HepG2 (cell line): ENCODE results near the gene NREP. TPM values are rescaled to one million over a fixed set of nuclear protein-coding genes. Genes with fewer than 3 reads are reported as not detected.

Experiments used
- ATAC-seq: fragments of 200-7000 bp; cut with Tn5 transposase; 3 replicates; pipeline ENCODE4 v1.9.1; 2020; ENCODE audit warnings: mild to moderate bottlenecking, moderate library complexity
- BruUV-seq: library from RNA; stranded (reverse); fragments of 400-500 nt; replicated peaks from 2 replicates; lab custom pipeline; 2021; lab: Mats Ljungman, UMichigan
- CTCF ChIA-PET: fragments of 300-600 bp; formaldehyde crosslinking; extraction: SDS; loops from one replicate; lab custom pipeline; 2021; ENCODE audit warnings: low total read pairs, inconsistent platforms, low intra/inter-chr PET ratio; lab: Yijun Ruan, JAX
- POLR2A ChIA-PET: fragments of 350-600 bp; sonication (Branson Sonifier 250); formaldehyde crosslinking; loops from one replicate; lab custom pipeline; 2020; ENCODE audit warnings: antibody characterized with exemption, inconsistent platforms; lab: Yijun Ruan, JAX
- DNase-seq: peaks from one replicate; pipeline ENCODE4 v3.0.0-alpha.2; 2015; ENCODE audit warnings: low spot score
- FAIRE-seq: peaks from 3 replicates; lab custom pipeline; 2011; peaks lifted over from hg19 to GRCh38; lab: Jason Lieb, UNC
- H2AFZ ChIP-seq: one replicate; pipeline ENCODE4 v1.6.1; 2011; ENCODE audit warnings: low read length, inconsistent platforms
- H3K27ac ChIP-seq: fragments of 300-600 bp; 3 replicates; pipeline ENCODE4 v1.8.0; 2011; ENCODE audit warnings: mixed run types, mild to moderate bottlenecking, mixed read lengths, low read length, inconsistent platforms; ENCODE audit not compliant: insufficient read depth; ENCODE audit errors: extremely low read length
- H3K27me3 ChIP-seq, 2 experiments: fragments of 200-600 bp in 1 of 2; 2 replicates in 1 of 2; 3 replicates in 1 of 2; pipeline versions ENCODE4 v1.6.0 to v1.8.0; 2011; ENCODE audit warnings: low read length in 2 of 2, mild to moderate bottlenecking in 2 of 2, moderate library complexity in 2 of 2, inconsistent platforms in 1 of 2; ENCODE audit not compliant: insufficient read depth in 2 of 2, control insufficient read depth in 1 of 2
- H3K36me3 ChIP-seq, 2 experiments: fragments of 200-600 bp in 1 of 2; replicated peaks in 1 of 2; 2 replicates in 1 of 2; 3 replicates in 1 of 2; pipeline versions ENCODE4 v1.5.1 to v1.8.0; 2011; ENCODE audit warnings: low read length in 2 of 2, inconsistent platforms in 1 of 2; ENCODE audit not compliant: insufficient read depth in 2 of 2, control insufficient read depth in 1 of 2
- H3K4me1 ChIP-seq: 2 replicates; pipeline ENCODE4 v1.5.1; 2012; ENCODE audit warnings: low read length, inconsistent platforms; ENCODE audit not compliant: insufficient read depth
- H3K4me2 ChIP-seq: 2 replicates; pipeline ENCODE4 v1.6.0; 2011; ENCODE audit warnings: low read depth, low read length, inconsistent platforms
- H3K4me3 ChIP-seq, 3 experiments: fragments of 200-600 bp in 1 of 3; sonication (generic), shearing (Covaris generic) in 1 of 3; replicated peaks in 1 of 3; 2 replicates each; pipeline ENCODE4 v1.5.1; 2011 to 2016; ENCODE audit warnings: low read length in 3 of 3, inconsistent platforms in 2 of 3, low read depth in 2 of 3, mild to moderate bottlenecking in 2 of 3, control low read depth in 1 of 3, mixed read lengths in 1 of 3; ENCODE audit not compliant: insufficient read depth in 1 of 3
- H3K79me2 ChIP-seq: one replicate; pipeline ENCODE4 v1.6.1; 2011; ENCODE audit warnings: low read length, inconsistent platforms; ENCODE audit not compliant: insufficient read depth
- H3K9ac ChIP-seq: 2 replicates; pipeline ENCODE4 v1.6.0; 2011; ENCODE audit warnings: mild to moderate bottlenecking, low read depth, low read length, inconsistent platforms; ENCODE audit not compliant: insufficient read depth
- H3K9me3 ChIP-seq: 2 replicates; pipeline ENCODE4 v1.5.1; 2012; ENCODE audit warnings: mild to moderate bottlenecking, low read length
- H4K20me1 ChIP-seq: 2 replicates; pipeline ENCODE4 v1.6.0; 2011; ENCODE audit warnings: inconsistent platforms, mild to moderate bottlenecking, low read length, moderate library complexity; ENCODE audit not compliant: insufficient read depth
- ATF7-NPFF ChIP-seq: sonication (generic); formaldehyde crosslinking; IDR thresholded peaks from 2 replicates; pipeline ENCODE4 v1.8.1; 2023; ENCODE audit warnings: mild to moderate bottlenecking, low read depth, missing genetic modification reagents, moderate library complexity
- ELK4 ChIP-seq: sonication (generic); formaldehyde crosslinking; IDR thresholded peaks from 2 replicates; pipeline ENCODE4 v1.9.0; 2021; ENCODE audit warnings: missing genetic modification reagents, borderline replicate concordance
- FOXJ3 ChIP-seq: sonication (generic); formaldehyde crosslinking; IDR thresholded peaks from 2 replicates; pipeline ENCODE4 v1.4.0; 2020; ENCODE audit warnings: missing genetic modification reagents, mild to moderate bottlenecking, borderline replicate concordance
- FOXO1 ChIP-seq: sonication (generic); formaldehyde crosslinking; IDR thresholded peaks from 2 replicates; pipeline ENCODE4 v1.4.0; 2020; ENCODE audit warnings: missing genetic modification reagents
- GATAD2A ChIP-seq: IDR thresholded peaks from 2 replicates; pipeline ENCODE4 v1.6.1; 2016
- GFI1 ChIP-seq: sonication (generic); formaldehyde crosslinking; IDR thresholded peaks from 2 replicates; pipeline ENCODE4 v1.5.0; 2020; ENCODE audit warnings: missing genetic modification reagents, mild to moderate bottlenecking, borderline replicate concordance
- MIXL1 ChIP-seq: IDR thresholded peaks from 2 replicates; pipeline ENCODE4 v1.6.1; 2016
- MTA1 ChIP-seq: sonication (generic); formaldehyde crosslinking; IDR thresholded peaks from 2 replicates; pipeline ENCODE4 v1.4.0; 2020; ENCODE audit warnings: missing genetic modification reagents, mild to moderate bottlenecking, borderline replicate concordance
- NFE2L2 ChIP-seq: fragments of 150-350 bp; IDR thresholded peaks from 2 replicates; pipeline ENCODE4 v1.6.1; 2014; ENCODE audit warnings: low read length
- PPARG ChIP-seq: conservative IDR thresholded peaks from 2 replicates; pipeline ENCODE4 v1.6.1; 2016; ENCODE audit warnings: missing biosample characterization, missing genetic modification reagents
- U2AF2 ChIP-seq: fragments of 200-400 bp; formaldehyde crosslinking; IDR thresholded peaks from 2 replicates; pipeline ENCODE4 v1.6.1; 2017; ENCODE audit warnings: low read depth, mild to moderate bottlenecking, low read length
- ZFP36L2 ChIP-seq: sonication (generic); formaldehyde crosslinking; IDR thresholded peaks from 2 replicates; pipeline ENCODE4 v1.4.0; 2020; ENCODE audit warnings: missing genetic modification reagents
- ZNF24 ChIP-seq: fragments of 450-650 bp; IDR thresholded peaks from 2 replicates; pipeline ENCODE4 v1.6.1; 2017; ENCODE audit warnings: antibody characterized with exemption, mild to moderate bottlenecking
- ZNF281 ChIP-seq: sonication (generic); formaldehyde crosslinking; IDR thresholded peaks from 2 replicates; pipeline ENCODE4 v1.4.0; 2020; ENCODE audit warnings: missing genetic modification reagents, borderline replicate concordance
- ZNF766 ChIP-seq: sonication (generic); formaldehyde crosslinking; IDR thresholded peaks from 2 replicates; pipeline ENCODE4 v1.5.0; 2020; ENCODE audit warnings: missing genetic modification reagents, borderline replicate concordance
- WGBS: methylation state at CpG from one replicate; pipeline ENCODE4 v1.1.6; 2017; ENCODE audit warnings: low lambda C conversion rate; 5-methylcytosine and 5-hydroxymethylcytosine counted together
- in situ Hi-C: cut with HindIII; loops from 2 replicates; pipeline ENCODE4 v1.10.0; 2017; ENCODE audit warnings: low pct_unique_long_range_greater_than_20kb; ENCODE audit not compliant: extremely low pct_ligation_motif_present
- intact Hi-C: fragments of 100-400 bp; cut with micrococcal nuclease; formaldehyde crosslinking; loops from one replicate; pipeline ENCODE4 v1.10.0; 2022; ENCODE audit not compliant: unreplicated experiment
- polyA plus RNA-seq, 8 experiments: library from polyadenylated mRNA; depleted of rRNA in 3 of 8; stranded (reverse) in 7 of 8; unstranded in 1 of 8; fragments of >200 nt; fragmentation: Illumina TruSeq in 4 of 8; extraction: Trizol in 4 of 8; gene quantifications; 2 replicates each; pipeline versions ENCODE4 v1.2.1 to v1.2.3, GENCODE V29; 2011 to 2016; ENCODE audit warnings: low read depth in 4 of 8, missing spikeins in 1 of 8, mixed read lengths in 1 of 8; ENCODE audit not compliant: insufficient read depth in 1 of 8
- total RNA-seq, 5 experiments: library from RNA; depleted of rRNA; stranded (reverse); fragments of >200 nt; fragmentation: Illumina TruSeq; extraction: Trizol; gene quantifications; 2 replicates each; pipeline ENCODE4 v1.2.3, GENCODE V29; 2016; ENCODE audit warnings: low read depth in 1 of 5

Gene NREP
- total and polyA plus RNA-seq, 2 of the 13 experiments (the other 11 are each of a cell fraction or from before 2014, with no cell fraction given), result 40.5 to 102 TPM

GRCh38 chr5:111776913-111777781 is 20.2 kb upstream of the NREP start (continued):
- no peak for TF ChIP-seq MIXL1
- 0 out of 2 replicates have a peak, but pooled peaks have one; percentile 18 for TF ChIP-seq PPARG (CRISPR knock-in tag)
- TF ChIP-seq, all 625 proteins: peak for 8

- WGBS, result 80% methylated on average over 2 of the region's 2 CpGs
- in situ Hi-C loops (no loop called here), intact Hi-C loops (no loop called here)
- Histone ChIP-seq H3K79me2 (no peaks in the 10 kb centered on the region), H3K4me2 (no peak overlapping the region), H3K36me3 (no peaks in the 10 kb centered on the region), H3K4me3 (no peak overlapping the region), H3K27ac (no peak overlapping the region), H3K4me1 (peaks cover 29% of the 10 kb centered on the region), H3K27me3 (0 out of 5 replicates have a peak, but pooled peaks cover 0 to 3% of the 10 kb centered on the region in 2 experiments), H3K9ac (no peak overlapping the region), H2AFZ (no peak overlapping the region), H3K9me3 (no peaks in the 10 kb centered on the region), H4K20me1 (no peaks in the 10 kb centered on the region)
- POLR2A ChIA-PET, result no interaction called here
- ATAC-seq, result no peak
- no peak for FAIRE-seq
- no TSS peak for BruUV-seq
- no peak for DNase-seq
- CTCF ChIA-PET, result no interaction called here
- TF ChIP-seq ZNF281 (no peak), ATF7-NPFF (CRISPR knock-in tag) (no peak), FOXJ3 (CRISPR knock-in tag) (no peak), GATAD2A (no peak), NFE2L2 (no peak), ELK4 (CRISPR knock-in tag) (no peak), MTA1 (CRISPR knock-in tag) (no peak), ZNF24 (no peak), U2AF2 (no peak), ZFP36L2 (no peak), GFI1 (CRISPR knock-in tag) (no peak), ZNF766 (CRISPR knock-in tag) (no peak), FOXO1 (CRISPR knock-in tag) (no peak)
Observed at GRCh38 chr5:111775224-111775623, 18.2 kb upstream of the NREP start.
